Measurements from ENCODE around the gene CREM. TPM values are rescaled to one million over a fixed set of nuclear protein-coding genes. Genes with fewer than 3 reads are reported as not detected.
"Not testable (repeated sequence)": the region's sequence is repeated elsewhere in the genome, so short reads cannot be mapped to it uniquely, and the experiment has no call there.

Gene CREM
- total RNA-seq, 1 experiment from 2014 or later: 43.0 TPM

- DNase-seq (ENCODE audit: low read depth): no peak
These were observed 67.8 kb downstream of the CREM start for GRCh38 chr10:35194471-35194870.

DNA sequence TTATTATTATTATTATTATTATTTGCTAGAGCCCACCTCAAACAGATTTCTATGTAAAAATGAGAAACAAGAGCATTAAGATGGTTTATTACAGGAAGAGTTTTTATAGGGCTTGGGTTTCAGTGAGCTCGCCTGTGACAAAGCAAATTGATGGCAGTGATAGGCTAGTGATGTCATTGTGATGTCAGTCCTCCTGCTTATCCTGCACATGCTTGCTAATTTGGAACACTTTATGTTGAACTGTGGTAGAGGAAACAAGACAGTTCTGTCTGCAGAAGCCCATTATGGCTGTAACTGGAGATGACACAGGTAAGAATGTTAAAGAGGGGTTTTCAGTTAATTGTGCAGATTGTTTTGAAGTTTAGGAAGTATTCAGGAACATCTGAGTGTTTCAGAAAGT is 68.3 kb downstream of the CREM start:
- DNase-seq (ENCODE audit: low read depth): peak; percentile 35

DNA sequence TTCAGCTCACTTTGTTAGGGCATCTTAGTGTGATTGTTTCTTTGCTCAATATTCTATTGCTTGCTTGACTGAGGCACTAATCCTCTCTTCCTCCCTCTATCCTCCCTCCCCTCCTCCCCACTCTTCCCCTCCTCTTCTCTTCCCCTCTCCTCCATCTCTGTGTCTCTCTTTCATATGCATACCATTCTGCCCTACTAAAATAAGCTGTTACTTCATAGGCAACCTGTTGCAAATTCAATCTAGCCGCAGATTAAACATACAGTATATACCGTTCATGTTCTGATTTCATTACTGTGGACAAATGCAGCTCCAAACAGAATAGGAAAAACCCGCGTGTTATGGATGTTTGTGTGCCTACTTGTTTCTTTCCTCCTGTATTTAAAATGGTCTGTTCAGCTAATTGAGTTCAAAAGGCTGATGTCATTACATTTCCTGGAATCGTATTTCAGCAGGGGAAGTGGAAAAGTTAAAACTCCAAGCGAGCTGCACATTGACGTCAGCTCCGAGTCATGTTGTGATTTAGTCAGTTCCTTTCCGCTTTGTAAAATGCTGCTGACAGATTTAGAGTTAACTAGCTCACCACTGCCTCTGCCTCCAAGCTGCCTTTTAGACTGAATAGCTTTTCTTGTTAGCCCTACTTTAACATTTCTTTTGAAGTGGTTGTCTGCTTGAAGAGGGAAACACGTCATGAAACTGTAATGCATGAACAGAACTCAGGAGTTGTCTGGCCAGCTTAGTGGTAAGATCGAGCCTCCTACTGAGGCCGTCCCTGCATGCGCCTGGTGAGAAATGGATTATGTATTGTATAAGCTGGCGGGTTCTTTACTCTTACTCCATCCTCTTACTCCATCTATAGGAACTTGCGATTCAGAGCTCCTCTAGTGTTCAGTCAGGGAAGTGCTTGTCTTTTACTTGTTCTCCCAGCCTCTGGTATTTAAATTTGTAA is 69.0 kb downstream of the CREM start:
- peak; percentile 91 for DNase-seq (ENCODE audit: low read depth)

GRCh38 chr10:35200487-35200886 is 73.8 kb downstream of the CREM start:
- no peak for DNase-seq (ENCODE audit: low read depth)

DNA sequence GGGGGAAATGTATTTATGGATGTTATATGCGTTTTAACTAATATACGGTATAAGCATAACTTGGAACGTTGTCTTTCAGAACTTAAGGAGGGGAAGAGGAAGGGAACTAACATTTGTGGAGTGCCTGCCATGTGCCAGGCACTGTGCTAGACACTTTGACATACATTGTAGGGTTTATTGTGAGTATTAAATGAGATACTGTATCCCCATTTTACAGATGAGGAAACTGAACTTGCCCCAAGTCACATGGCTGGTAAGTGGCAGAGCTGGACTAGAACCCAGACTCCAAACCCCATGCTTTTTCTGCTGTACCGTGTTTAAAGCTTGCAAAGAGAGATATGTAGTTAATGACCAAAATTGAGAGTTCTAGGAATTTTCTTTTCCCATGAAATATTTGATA is 74.6 kb downstream of the CREM start:
- no peak for DNase-seq (ENCODE audit: low read depth)

GRCh38 chr10:35202050-35202449 is 75.4 kb downstream of the CREM start:
- DNase-seq (ENCODE audit: low read depth): no peak

DNA sequence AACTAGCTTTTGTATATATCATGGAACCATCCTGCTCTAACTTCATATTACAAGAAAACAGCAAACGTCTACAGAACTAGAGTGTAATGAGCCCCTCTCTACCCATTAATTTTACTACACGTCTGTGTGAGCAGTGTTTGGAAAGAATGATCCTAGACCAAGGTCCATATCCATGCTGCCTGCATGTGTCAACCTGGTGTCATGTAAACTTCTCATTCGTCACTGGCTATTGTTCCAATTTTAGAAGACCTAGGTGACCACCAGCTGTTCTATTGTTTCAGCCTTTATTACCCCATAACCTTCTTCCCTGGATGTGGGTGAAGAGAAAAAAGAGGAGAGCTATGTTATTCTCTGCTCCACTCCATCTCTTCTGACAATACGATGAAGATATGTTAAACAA is 77.1 kb downstream of the CREM start:
- DNase-seq (ENCODE audit: low read depth): peak; percentile 42

DNA sequence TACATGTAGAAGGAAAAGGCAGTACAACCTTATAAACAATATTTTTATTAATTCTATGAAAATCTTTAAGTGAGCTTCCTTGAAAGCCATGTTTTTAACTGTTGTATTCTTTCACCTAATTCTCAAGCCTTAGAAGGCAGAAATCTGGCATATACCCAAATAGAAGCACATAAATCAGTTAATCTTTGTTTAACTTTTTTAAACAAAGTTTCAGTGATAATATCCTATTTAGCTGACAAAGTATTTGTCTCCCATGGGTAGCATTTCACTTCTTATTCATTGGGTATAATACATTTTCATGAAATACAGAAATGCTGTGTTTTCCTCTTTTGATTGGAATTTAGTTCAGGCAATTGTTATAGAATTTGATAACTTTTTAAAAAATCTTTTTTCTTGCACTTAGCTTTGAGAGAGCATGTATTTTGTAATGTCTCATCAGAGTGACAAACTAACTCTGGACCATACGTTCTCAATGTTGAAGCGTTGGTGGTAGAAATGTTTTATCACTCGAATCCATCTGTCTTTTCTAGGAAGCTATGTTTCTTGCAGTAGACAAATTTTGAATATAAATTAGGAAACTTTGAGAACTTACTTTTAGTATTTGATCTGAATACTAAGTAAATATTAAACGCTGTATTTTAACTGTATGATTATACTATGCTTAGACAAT is 78.1 kb downstream of the CREM start:
- no peak for DNase-seq (ENCODE audit: low read depth)

DNA sequence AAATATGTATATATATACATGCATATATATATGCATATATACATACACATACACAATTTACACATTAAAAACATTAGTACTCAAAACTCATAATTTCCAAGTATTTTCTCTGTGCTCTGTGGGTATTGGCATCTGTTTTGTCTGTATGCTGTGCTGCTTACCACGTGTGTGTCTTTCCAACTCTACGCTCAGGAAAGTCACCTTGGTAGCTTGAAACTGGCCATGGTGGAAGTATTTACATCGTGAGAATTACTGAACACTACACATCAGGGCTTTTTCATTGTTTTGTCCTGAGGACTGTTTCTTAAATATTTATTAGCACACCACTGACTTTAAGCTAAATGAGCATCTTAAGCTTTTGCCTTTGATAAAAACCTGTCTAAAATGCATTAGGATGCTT is 79.6 kb downstream of the CREM start:
- DNase-seq (ENCODE audit: low read depth): no peak

DNA sequence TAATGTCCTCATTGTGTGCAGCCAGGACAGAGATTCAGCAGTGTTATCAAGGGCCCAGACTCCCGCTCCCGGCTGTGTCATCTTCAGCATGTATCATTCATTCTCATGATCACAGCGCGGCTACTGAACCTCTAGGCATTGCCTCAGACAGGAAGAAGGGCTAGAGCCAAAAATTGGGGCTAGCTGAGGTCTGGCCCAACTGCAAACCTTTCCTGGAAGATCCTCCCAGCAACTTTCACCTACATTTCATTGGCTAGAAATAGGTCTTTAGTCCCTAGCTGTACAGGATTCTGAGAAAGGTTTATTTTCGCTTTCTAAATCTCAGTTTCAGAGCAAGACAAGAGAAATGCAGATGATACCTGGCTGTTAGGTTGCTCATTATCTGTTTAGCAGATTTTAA is 81.9 kb downstream of the CREM start:
- DNase-seq (ENCODE audit: low read depth): no peak

DNA sequence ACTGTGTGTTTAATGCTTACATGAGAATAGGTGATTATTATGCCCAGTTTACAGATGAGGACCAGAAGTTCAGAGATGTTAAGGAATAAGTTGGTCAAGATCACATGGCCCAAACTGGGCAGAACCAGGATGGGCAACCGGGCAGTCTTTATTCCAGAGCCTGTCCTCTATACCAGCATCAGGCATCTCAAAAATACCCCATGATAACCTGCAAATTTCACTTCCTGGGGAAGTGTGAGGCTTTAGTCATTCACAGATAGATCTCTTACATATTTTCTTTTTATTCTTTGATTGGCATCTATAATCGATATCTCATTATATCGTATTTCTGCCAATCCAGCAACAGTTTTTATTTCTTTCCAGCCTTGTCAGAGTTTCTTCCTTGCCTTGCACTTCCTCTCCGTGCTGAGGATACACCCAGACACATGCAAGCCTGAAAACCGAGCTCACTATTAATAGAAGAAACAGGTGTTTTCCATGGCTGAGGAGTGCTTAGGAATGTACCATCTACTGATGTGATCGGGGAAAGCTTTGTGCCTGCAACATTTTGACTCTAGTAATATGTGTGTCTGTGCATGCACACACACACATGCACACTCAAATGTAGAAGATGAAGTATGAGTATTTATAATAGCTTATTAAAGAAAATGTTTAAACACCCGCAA is 82.4 kb downstream of the CREM start:
- DNase-seq (ENCODE audit: low read depth): peak; percentile 44

DNA sequence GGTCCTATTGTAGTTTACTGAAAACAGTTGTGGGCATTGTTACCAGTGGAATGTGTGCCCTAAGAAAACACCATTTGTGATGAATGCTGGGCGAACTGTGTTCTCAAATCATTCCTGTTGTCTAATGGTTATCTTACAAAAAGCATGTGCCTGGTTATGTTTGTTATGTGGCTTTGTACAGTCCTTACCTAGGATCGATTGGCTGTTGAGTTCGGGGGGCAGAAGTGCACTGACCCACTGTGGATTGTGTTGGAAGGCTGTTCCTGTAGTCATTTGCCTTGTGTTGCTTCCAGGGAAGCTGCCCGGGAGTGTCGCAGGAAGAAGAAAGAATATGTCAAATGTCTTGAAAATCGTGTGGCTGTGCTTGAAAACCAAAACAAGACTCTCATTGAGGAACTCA is 84.3 kb downstream of the CREM start:
- DNase-seq (ENCODE audit: low read depth): no peak

DNA sequence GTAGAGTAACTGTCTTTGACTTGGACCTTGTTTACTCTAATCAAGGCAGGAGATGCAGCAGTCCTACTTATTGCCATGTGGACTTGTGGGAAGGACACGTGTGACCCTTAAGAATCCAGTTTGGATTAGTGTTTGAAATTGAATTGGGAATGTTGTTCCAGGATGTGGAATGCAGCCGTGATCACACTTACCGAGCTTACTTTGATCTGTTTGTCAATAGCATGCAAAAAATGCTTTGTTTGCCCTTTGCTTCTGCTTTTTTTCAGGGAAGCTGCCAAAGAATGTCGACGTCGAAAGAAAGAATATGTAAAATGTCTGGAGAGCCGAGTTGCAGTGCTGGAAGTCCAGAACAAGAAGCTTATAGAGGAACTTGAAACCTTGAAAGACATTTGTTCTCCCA is 84.7 kb downstream of the CREM start:
- DNase-seq (ENCODE audit: low read depth): no peak

GRCh38 chr10:35212856-35213255 is 86.2 kb downstream of the CREM start:
- DNase-seq (ENCODE audit: low read depth): no peak

GRCh38 chr10:35213699-35214098 is 87.1 kb downstream of the CREM start:
- no peak for DNase-seq (ENCODE audit: low read depth)

DNA sequence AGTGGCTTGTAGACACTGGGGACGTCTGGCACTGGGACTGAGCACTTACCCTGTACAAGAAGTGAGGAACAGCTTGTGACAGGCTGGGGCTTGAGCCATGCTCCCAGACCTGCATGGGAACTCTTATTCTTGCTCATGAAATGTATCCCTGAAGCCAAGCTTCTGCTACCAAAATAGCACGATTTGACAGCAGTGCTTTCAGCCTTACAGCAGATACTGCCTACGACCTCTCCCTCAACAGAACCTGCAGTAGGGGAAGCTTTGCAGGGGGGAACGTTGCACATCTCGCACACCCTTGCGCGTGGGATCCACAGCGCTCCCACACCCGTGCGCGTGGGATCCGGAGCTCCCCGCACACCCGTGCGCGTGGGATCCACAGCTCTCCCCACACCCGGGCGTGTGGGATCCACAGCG is 88.0 kb downstream of the CREM start:
- DNase-seq (ENCODE audit: low read depth): no peak

DNA sequence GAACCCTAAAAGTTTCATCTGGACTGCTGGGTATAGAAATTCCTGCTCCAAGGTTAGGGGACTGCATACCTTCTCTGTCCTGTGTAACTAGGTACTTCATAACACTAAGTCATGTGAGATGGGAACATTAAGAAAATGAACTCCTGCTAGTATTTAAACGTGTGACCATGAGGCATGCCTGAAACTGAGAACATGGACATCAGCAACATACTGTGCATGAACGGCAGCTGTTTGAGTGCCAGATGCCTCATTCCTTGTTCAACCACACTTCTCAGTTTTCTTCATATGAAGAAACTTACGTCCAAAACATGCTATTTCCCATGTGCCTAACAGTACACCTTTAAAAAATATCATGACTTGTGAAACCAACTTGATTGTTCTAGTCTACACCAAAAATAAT is 88.5 kb downstream of the CREM start:
- peak; percentile 27 for DNase-seq (ENCODE audit: low read depth)

DNA sequence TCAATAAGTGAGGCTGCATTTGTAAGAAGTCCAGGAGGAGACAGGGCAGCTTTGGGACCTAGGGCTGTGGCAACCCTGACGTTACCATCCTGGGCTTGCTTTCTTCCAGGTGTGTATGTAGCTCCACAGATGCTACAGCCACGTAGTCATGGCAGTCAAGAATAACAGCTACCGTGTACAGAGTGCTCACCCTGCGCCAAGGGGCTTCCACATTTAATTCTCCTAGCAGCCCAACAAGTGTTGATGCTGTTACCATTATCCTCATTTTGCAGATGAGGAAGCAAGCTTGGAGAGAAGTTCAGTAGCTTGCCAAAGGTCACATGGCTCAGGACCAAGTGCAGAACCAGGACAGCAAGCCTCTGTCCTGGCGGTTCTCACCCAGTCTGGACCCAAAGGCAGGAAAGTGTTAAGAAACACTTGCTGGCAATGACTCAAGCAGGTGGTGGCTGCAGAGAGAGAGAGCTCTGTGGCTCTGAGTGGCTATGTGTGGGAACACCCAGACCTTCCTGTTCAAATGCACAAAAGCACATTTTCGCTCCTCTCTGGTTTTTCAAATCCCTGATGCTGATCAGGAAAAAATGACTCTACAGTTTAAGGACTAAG is 89.8 kb downstream of the CREM start:
- DNase-seq (ENCODE audit: low read depth): peak; percentile 27

DNA sequence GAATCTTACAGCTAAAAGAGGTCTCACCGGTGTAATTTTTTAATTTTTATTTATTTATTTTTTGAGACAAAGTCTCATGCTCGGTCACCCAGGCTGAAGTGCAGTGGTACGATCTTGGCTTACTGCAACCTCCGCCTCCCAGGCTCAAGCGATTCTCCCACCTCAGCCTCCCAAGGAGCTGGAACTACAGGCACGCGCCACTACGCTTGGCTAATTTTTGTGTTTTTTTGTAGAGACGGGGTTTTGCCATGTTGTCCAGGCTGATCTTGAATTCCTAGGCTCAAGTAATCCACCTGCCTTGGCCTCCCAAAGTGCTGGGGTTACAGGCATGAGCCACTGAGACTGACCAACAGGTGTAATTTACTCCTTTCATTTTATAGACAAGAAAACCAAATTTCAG is 90.3 kb downstream of the CREM start:
- not testable (repeated sequence) for DNase-seq (ENCODE audit: low read depth)

GRCh38 chr10:35217455-35217854 is 90.8 kb downstream of the CREM start:
- peak; percentile 26 for DNase-seq (ENCODE audit: low read depth)

GRCh38 chr10:35218339-35218955 is 91.8 kb downstream of the CREM start:
- DNase-seq (ENCODE audit: low read depth): peak; percentile 86

GRCh38 chr10:35219292-35219691 is 92.6 kb downstream of the CREM start:
- DNase-seq (ENCODE audit: low read depth): no peak
